Retina (tissue), 1 donor: ENCODE results near the gene PDE7B.

Experiments used
- DNase-seq: peaks from one replicate; pipeline ENCODE4 v3.0.0-alpha.2; 2016

PDE7B gene

DNA sequence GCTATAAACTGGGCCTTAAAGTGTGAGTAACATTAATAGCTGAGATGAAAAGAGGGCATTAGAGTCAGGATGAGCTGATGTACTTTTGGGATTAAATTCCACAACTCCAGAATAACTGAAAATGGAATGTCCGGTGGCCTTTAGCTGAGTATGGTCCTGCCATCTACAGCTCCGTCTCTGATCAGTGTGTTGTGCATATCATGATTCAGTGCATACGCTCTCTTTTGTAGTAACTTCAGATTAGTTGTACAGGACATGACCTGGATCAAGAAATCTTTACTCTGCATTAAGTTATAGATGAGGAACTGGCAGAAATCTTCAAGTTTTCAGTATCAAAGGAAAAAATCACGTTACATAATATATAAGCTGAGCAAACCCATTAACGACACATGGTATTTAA is 306.2 kb downstream of the PDE7B start:
- DNase-seq = no peak

DNA sequence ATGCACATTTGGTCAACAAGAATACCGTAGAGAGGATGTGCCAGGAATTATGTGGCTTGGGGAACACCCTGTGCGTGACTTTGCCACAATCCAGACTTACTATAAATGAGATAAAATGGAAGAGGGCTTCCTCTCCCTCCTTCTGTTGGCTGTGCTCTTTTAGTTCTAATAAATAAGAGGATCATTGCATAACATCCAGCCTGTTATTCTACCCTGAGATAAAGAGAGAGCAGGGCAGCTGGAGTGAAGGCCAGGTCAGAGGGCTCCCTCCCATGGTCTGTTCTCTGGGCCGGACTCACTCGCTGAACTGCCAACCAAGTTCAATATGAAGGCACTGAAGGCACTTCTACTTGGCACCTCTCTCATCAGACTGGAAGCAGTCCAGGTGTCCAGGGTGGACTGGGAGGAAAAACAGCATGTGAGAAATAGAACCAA is 306.9 kb downstream of the PDE7B start:
- DNase-seq = no peak

DNA sequence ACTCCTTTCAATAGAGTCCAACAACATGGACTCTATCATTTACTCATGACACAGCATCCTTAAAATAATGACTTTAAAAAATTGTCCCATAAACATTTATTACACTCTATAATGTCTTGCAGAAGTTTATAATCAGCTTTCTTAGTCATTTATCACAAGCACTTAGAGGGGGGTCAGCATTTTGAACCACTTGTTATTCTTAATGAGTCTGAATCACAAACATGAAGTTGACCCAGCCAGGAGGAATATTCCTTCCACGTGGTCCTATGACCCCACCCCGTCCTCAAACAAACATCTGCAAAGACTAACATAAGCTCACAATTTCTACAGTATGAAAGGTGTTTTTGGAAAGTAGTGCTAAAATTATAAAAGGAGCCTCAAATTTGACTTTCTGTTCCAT is 307.5 kb downstream of the PDE7B start:
- DNase-seq = no peak

DNA sequence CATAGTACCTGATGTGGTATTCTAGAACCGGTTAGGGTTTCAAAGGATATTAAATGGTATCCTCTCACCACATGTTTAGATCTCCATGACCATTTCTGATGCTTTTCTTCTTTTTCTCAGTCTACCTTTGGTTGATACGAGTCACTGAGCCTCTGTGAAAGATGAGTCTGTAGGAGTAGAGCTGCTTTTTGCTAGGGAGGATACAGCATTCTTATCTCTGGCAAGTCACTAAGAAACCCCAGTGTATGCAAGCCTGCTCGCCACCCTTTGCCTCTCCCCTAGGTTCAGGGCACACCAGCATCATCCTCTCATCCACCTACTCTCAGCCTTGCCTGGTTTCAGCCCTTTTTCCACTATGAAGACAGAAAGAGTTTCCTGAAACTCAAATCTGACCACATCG is 308.7 kb downstream of the PDE7B start:
- DNase-seq = no peak

DNA sequence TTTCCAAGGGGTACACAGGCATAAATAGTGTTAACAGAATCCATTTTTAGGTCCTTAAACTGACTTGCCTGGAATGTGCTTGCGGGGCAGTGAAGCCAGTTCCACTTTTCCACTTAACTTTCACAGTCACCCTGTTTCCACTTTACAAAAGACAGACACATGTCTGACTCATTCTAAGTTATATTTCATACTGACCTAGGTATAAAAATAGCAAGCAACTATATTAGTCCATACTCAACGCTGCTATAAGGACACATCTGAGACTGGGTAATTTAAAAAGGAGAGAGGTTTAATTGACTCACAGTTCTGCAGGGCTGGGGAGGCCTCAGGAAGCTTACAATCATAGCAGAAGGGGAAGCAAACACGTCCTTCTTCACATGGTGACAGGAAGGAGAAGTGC is 310.4 kb downstream of the PDE7B start:
- DNase-seq = no peak

DNA sequence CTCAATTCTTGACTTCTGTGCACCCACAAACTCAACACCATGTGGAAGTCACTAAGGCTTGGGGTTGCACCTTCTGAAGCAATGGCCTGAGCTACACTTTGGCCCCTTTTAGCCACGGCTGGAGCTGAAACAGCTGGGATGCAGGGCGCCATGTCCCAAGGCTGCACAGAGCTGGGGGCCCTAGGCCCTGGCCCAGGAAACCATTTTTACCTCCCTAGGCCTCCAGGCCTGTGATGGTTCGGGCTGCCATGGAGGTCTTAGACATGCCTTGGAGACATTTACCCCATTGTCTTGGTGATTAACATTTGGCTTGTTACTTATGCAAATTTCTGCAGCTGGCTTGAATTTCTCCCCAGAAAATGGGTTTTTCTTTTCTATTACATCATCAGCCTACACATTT is 311.8 kb downstream of the PDE7B start:
- no peak for DNase-seq

DNA sequence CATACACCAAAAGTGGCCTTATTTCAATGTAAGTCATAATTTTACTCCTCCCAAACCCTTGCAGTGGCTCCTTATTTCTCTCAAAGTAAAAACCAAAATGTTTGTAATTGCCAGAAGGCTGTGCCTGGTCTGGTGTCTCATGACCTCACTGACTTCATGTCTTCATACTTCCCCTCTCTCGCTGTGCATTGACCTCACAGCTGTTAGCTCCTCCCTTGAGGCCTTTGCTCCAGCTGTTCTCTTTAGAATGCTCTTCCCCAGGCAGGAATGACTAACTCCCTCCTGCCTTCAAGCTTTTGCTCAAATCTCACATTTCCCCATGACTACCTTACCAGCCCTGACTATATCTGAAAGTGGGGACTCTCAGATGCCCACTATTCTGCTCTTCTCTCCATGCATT is 315.3 kb downstream of the PDE7B start:
- DNase-seq = no peak

DNA sequence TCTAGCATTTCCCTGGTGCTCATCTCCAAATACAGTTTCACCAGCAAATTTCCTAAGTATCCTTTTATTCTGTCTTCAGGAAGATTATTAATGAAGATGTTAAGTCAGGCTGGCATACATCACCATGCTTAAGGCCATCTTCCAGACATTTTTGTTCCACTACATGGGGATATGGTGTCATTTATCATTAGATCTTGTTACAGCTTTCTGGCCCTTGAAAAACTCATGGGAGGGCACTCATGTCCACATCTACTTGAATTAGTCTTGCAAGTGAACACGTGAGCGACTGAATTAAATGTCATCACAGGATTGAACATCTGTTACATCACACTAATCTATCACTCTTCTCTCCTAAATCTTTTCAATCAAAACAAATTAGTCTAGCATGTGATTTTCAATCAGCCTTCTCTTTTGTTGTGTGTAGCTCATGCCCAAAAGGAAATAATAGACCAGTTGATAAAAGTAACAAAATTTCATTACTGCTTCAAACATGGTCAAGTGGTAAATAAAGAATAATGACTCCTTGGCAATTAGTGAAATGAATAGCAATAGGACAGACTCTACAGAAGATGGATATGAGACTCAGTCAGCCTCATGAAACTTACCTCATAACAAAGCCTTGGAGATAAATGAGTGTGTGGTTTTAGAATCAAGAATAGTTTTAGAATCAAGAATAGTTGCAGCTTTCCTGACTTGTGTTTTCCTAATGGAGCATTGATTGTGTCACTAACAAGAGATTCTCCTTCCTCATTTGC is 318.1 kb downstream of the PDE7B start:
- peak; percentile 60 for DNase-seq

DNA sequence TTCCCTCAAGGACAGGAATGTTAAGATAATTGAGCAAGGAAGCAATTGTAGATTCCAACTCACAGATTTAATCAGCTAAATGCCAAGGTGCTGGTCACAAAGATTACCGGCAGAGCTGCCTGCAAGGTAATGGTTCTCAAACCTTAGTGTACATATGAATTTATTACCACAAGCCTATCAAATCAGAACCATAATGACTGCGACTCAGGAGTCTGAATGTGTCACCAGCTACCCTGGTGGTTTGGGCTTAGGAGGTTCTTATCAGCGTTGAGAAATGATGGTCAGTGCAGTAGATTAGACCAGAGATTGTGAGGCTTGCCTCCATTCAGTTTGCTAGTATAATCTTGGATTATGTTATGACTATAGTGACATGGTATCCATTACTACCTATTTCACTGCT is 319.7 kb downstream of the PDE7B start:
- DNase-seq = no peak

DNA sequence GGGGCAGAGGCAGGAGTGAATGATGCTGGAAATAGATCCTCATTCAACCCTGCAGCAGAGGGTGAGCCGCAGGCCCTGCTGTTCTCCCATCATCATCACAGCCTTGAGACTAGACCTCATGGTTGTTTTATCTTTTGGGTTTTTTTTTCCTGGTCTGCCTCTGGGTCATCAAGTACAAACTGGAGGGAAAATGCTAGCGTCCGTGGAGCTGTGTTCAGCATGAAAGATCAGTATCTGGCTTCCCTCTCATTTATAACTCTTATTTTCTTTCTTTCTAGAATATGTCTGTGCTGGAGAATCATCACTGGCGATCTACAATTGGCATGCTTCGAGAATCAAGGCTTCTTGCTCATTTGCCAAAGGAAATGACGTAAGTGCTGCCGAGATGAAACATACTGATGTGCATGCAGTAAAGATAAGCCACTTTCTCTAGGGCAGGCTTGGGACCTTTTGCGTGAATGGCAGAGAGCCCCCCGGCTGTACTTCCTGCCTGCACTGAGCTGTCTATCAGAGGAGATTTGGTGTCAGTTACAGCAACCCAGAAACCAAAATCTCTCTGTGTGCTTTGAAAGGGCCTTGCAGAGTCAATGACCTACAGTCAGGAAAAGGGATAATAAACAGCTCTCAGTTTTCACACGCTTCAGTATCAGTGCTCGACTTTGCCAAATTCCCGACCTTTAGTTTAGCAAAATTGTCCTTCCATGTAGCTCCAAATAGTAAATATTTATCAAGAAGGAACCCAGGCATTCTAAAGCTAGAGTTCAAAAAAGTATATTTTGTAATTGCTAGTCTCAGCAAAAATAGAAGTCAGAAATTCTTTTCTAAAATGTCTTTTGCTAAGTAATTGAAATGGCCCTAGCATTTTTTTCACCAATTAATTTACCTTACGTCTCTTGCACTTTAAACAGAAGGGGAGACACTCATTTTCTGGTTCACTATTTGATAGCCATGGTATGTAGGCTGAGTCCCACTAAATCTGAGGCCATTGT is 322.3 kb downstream of the PDE7B start:
- DNase-seq = no peak

DNA sequence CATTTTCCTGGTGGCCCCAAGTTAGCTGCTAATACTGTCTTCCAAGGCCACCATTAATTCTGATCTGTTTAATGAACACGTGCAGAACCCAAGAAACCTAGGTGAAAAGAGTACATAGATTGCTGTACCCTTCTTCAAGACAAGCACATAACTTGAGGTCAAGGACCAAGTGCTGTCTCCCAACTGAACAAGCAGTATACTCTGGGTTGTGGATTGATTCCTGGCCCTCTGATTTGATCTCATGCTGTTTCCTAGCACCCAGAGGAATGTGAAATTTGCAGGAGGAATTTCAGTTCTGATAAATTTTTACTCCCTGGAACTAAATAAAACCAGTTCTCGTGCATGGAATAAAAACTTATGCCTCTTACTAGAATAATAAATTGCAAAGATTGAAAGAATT is 323.0 kb downstream of the PDE7B start:
- DNase-seq = no peak

DNA sequence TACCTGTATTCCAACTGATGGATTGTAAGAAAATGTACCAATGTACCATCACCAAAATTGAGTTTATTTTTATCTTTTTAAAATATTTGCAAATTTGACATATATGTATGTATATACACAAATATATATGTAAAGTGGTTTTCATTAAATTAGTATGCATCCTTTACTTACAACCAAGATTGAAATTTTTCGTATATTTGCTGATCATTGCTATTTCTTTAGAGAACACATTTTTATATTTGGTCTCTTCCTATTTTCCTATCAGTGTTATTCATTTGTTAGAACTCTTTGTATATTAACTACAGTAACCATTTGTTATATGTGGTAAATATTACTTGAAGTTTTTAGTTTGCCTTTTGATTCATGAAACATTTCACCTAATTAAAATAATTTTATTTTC is 324.4 kb downstream of the PDE7B start:
- no peak for DNase-seq

DNA sequence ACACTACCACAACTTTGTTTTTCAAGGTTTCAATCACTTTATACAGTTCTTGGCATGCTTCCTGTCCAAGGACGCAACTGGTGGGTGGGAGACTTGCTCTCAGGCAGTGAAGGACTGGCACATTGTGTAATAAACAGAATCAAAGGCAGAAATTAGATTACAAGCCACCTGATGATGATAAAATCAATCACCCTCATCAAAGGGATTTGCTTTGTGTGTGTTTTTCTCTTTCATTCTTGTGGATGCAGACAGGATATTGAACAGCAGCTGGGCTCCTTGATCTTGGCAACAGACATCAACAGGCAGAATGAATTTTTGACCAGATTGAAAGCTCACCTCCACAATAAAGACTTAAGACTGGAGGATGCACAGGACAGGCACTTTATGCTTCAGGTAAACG is 327.2 kb downstream of the PDE7B start:
- no peak for DNase-seq

DNA sequence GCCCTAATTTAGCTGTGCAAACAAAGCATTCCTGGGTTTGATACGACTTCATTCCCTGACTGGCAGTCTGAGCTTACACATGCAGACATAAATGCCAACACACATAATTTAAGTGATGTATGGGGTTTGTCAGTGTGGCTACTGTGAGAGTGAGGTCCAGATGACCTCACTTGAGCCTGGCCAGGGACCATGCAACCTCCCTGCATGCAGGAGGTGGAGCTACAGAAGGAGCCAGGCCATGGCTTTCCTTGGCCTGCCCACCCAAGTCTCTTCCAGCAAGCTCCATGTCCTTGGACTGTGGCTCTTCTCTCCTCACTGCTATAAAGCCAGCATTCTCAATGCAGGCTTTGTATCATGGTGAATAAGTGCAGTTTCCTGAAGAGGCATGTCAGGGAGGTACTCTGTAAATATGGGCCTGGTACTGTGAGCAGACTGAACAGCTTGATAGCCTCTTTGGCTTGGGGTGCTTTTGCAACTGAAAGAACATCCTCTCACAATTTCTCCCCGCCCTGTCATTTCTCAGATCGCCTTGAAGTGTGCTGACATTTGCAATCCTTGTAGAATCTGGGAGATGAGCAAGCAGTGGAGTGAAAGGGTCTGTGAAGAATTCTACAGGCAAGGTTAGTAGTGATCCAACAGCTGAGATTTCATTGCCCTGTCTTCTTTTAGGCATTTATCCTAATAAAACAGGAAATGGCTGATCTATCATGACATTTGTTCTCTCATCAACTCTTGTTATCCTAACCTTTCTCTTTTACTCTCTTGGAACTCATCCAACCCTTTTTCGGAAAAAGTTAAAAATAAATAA is 329.4 kb downstream of the PDE7B start:
- DNase-seq = no peak

DNA sequence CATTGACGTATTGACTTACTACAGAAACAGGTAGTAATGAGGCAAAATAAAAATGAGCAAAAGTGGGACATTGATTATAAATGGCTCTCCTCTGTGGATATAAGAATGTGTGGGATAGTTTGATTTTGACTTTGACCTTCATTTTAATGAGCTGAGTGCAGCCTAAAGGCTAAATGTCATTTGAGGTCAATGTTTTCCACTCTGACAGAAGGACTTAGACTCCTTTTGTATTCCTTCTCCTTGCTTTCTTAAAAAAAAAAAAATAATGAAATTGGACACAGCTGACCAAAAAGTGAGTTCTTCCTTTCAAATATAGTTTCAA is 330.0 kb downstream of the PDE7B start:
- DNase-seq = no peak

DNA sequence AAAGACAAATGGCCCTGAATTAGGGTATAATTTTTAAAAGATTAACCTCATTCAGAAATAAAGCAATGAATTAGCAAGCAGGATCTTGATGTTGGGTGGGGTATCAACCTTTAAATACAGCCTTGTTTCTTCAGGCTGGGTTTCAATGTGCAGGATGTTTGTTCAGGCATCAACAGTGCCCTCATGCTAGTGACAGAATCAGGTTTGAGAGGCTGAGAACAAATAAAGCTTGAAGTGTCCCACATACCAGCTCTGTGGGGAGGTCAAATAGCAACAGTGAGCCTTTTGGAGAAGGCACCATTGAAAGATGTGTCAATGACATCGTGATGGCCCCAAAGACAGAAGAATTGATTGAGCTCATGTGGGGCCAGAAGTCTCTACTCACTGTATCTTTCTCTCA is 330.4 kb downstream of the PDE7B start:
- DNase-seq = no peak

DNA sequence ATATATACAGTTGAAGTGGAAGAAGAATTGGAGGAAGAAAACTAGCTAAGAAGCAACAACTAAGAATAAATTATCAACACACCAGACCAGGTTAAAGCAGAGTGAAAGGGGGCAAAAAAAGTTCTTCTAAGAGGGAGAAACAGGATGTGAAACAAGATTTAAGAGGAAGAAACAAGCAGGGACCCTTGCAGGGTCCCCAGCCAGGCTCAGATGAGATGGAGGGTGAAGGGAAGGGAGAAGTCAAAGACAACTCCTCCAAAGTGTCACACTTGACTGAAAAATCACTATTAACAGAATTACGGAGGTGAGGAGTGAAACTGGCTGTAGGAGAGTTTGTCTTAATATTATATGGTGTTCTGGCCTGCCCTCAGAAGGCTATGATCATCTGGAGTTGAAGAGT is 333.2 kb downstream of the PDE7B start:
- no peak for DNase-seq

DNA sequence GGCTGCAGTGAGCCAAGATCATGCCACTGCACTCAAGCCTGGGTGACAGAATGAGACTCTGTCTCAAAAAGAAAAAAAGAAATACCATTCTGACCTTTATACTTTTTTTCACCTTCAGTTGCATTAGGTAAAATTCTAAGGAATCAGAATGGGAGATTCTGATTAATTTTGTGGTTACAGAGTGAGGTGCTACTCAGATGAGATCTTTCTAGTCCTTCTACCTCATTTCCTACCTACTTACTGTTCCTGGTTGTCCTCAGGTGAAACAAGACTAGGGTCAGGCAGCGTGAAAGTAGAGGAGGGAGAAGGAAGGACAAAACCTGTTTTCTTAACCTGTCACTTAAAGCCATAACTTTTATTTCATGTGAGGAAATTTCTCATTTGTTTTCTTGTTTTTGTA is 334.9 kb downstream of the PDE7B start:
- DNase-seq = no peak

DNA sequence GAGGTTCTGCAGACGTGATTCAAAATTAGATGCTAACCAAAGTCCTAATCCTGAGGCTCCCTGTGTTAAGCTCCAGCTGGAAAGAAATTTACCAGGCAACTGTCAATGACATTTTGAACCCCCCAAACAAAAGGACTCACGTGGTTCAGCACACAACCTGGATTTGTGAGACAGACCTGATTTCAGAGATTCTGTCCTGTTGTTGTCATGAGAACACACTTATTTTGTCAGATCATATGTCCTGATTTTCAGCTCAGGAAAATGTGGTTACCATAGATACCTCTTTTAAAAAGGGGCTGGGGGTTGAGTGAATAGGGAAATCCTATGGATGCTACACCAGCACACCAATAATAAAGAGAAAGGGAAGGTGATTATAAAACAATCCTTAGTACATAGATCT is 337.0 kb downstream of the PDE7B start:
- no peak for DNase-seq

DNA sequence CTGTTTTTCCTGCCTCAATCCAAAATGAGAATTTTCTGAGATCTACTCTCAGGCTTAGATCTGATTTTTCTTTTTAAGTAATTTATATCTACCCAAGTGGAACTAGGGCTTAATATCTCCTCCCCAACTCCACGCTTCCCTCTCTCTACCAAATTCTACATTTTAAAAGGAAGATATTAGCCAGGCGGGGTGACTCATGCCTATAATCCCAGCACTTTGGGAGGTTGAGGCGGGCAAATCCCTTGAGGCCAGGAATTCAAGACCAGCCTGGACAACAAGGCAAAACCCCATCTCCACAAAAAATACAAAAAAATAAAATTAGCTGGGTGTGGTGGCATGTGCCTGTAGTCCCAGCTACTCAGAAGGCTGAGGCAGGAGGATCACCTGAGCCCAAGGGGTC is 337.6 kb downstream of the PDE7B start:
- no peak for DNase-seq

DNA sequence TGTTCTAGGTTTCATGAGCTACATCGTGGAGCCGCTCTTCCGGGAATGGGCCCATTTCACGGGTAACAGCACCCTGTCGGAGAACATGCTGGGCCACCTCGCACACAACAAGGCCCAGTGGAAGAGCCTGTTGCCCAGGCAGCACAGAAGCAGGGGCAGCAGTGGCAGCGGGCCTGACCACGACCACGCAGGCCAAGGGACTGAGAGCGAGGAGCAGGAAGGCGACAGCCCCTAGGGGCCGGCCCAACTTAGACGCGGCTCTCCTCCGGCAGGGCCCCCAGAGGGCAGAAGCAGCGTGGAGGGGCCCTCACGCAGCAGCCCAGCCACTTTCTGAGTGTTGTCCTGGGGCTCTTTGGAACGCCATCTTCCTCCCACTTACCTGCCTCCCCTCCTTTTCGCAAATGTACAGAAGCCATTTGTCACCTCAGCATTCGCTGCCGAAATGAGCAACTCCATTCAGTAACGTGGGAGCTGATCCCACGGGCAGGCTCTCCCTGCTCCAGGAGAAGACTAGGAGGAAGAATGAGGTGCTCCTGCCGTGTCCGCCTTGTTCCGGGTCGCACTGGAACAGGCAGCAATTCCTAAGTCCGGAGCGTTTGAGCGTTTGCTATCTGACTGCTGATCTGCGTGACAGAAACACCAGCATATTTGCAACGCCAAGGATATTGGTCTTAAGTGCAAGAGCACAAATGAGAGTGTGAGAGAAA is 340.3 kb downstream of the PDE7B start:
- no peak for DNase-seq

DNA sequence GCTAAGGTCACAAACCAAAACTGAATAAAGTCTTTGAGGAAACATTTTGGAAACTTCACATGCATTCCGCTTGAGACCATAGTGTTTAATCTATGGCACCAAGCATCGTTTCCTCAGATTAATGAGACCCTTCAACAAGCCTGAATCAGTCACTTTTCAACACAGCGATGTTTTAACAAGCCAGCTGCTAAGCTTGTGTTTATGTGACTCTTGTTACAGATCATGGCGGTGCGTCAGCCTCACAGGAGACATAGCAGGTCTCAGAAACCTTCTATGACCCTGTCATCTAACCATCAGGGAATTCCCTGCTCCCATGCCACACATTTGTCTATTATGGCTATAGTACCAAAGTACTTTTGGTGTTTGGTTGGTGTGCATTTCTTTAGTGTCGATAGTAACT is 341.4 kb downstream of the PDE7B start:
- no peak for DNase-seq

DNA sequence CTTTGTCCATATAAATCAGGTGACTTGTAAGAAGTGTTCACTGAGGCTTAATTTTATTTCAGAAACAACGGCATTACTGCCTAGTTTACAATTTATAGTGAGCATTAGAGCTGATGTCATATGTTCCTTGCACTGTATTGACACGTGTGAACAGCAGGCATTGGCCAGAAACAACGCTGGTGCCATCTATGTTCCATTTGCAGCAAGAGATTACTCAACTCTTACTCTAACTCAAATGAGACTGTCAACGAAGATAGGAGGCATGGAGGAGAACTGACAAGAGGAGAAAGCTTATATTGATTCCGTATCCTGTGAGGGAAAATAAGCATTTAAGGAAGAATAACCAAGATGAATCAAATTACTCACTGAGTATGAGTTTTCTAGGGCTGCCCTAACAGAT is 350.2 kb downstream of the PDE7B start:
- no peak for DNase-seq
